GM18868 (cell line): ENCODE data around the gene OLFML2B.

Source experiments
- ATAC-seq: cut with Tn5 transposase; IDR thresholded peaks from one replicate; pipeline ENCODE4 v1.9.1; 2021; ENCODE audit warnings: mild to moderate bottlenecking, moderate library complexity; ENCODE audit not compliant: unreplicated experiment

OLFML2B gene

GRCh38 chr1:161981735-161982506 is 41.7 kb downstream of the OLFML2B start:
- ATAC-seq = no peak

DNA sequence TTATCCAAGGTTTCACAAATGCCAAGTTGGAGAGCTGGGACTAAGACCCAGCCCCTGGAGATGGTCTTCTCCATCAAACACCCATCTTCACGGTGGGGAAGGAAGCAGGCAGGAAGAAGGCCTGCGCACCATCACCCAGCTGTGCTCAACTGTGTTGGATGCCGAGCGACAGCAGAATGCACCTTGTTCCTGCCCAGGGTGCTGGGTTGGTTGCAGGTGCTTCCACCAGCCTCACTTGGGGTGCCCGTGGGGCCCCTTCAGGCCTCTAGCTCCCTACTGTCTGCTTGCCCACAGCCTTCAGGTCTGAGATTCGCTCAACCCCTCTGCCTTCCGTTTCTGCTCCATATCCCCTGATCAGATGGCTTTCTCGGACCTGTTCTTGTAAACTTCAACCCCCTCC is 42.5 kb downstream of the OLFML2B start:
- ATAC-seq = no peak

DNA sequence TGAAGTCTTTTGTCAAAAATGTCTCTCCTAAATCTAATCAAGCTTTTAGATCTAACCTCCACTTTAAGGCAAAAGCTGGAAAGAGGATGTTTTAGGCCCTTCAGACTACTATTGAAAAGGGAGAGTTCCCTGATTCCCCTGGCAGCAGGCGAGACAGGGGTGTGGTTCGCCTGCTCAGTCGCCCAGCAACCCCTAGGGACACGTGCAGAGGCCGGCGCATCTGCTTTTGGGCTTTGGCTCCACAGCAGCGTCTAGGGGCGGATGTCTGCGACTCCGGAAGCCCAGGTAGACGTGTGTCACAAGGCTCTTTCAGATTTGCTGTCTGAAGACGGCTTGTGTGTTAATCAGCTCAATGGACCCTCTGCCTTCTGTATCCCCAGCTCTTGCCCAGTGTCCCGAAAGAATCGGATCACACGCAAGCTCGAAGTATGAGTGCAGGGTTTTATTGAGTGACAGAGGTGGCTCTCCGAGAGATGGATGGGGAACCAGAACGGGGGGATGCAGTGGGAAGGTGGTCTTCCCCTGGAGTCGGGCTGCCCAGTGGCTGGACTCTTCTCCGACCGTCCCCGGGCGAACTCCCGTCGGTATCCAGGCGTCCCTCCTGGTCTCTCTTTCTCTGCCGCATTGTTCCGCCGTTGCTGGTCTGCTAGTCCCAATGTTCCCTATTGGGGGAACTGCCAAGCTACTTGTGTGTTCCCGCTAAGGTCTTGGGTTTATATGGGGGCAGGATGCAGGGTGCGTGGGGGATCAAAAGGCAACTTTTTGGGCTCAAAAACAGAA is 45.5 kb downstream of the OLFML2B start:
- no peak for ATAC-seq

DNA sequence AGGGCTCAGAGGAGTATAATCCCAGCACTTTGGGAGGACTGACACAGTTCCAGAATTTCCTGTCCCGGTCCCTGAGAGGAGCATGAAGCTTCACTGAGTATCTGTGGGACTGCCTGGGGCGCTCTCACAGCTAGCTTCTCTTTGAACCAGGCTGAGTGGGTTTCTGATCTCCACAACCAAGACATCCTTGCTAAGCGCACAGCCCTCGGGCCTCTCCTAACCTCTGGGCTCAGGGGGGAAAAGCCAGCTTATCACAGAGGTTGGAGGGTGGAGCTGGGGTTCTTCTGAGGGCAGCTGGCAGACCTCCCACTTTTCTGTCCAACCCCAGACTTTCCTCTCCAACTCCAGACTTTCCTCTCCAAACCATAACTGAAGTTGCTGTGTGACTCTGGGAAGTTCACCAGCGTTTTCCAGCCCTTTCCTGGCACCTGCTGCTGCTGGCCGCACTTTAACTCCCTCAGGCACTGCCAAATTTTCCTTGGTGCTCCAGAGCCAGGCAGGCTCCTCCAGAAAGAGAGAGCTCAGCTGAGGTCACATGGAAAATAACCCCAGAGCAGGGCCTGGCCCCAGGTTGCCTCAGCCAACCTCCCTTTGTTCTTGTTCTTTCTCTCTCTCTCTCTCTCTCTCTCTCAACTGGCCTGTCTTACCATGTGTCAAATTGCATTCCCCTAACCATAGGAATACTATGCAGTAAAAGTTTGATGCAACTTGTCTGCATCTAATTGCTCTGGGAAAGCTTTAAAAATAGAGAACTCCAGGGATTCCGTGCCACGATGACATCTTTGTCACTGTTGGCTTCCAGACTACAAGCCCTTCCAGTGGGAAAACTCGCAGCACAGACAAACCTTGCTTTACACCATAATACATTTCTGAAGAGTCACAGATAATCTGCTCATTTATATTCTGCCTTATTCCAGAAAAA is 49.5 kb downstream of the OLFML2B start:
- no peak for ATAC-seq

- no peak for ATAC-seq
Observed at GRCh38 chr1:161972828-161973227, 50.8 kb downstream of the OLFML2B start.

- ATAC-seq = no peak
Observed at GRCh38 chr1:161970633-161971032, 53.0 kb downstream of the OLFML2B start.

DNA sequence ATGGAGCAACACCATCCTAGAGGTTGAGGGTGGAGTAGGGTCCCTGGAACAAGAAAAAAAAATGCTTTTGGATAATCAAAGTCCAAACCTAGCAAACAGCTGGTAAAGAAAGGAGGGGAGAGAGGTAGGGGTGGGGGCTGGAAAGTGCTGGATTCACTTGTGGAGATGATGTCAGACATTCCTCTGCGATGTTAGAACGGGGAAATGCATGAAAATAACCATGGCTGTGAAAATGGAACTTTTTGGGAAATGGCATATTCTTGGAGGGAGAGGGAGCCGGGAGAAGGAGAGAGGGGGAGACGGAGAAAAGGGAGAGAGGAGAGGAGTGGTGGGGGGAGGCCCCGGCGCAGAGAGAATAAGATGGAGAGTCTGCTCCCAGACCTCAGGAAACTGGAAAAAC is 53.6 kb downstream of the OLFML2B start:
- ATAC-seq = no peak

- ATAC-seq = no peak
Observed at GRCh38 chr1:161966067-161966466, 57.6 kb downstream of the OLFML2B start.

- ATAC-seq = peak; percentile 97
Observed at GRCh38 chr1:161962091-161962887, 61.4 kb downstream of the OLFML2B start.

GRCh38 chr1:161958425-161958824 is 65.2 kb downstream of the OLFML2B start:
- ATAC-seq = no peak

DNA sequence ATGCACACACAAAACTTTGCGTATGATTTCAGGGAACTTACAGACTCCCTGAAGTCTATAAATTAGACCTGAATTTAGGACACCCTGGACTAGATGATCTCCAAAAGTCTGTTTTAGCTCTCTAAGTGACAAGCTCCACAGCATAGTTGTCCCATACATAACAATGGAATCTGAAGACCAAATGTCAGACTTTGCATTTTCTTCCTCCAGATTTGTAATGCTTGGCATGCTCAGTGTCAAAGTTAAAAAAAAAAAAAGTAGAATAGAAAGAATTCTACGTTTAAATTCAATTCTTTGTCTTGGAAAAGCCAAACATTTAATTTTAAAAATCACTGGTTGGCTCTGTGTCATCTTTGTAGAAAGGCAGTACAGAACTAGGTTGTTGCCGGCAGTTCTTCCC is 66.7 kb downstream of the OLFML2B start:
- no peak for ATAC-seq

DNA sequence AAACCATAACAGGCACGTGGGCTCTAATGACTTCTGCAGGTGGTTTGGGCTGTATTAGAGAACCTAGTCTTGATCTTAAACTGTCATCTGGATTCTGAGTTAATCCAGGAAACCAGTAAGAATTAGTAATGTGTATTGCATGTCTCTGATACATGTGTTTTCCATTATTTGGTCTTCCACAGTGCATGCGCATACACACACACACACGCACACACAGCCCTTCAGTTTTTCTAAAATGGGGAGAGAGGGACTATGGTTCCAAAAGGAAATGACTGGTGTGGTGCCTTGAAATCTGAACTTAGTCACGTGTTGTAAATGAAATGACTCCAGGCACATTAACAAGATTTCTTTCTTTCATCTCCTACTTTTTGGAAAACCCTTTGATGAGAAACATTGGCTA is 67.6 kb downstream of the OLFML2B start:
- ATAC-seq = no peak

DNA sequence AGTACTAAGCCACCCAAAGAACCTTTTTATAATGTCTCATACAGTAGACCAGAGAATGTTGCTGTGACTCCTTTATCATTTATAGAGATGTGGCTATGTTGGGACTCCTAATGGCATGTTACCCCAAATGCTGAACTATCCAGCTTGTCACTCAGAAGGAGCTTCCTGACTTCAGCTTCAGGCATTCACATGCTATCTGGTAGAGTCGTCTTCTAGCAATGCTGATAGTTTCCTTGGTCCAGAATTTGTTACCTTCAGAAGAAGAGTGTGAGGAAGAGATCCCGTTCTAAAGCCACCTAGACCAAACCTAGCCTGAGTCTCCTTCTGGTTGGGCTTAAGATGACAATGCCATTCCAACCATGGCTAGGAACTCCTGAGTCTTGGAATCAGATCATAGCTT is 68.1 kb downstream of the OLFML2B start:
- no peak for ATAC-seq

DNA sequence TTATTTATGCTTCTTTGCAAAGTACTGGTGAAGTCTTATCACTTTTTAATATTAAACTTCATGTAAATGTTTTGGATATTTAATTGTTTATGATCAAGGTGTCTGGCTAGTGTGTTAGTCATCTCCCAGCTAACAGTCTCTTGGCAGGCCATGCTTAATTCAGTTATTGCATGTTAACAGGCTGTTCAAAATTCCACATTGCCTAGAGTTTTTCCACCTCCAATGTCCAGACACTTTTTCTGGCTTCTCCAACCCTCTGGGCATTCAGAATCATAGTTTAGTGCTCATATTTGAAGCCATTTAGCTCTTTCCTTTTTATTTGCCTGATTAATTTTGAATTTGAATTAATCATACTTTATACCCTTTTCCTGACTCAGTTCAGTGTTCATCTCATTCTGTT is 69.2 kb downstream of the OLFML2B start:
- ATAC-seq = no peak

GRCh38 chr1:161954050-161954449 is 69.6 kb downstream of the OLFML2B start:
- ATAC-seq = no peak

GRCh38 chr1:161953256-161953920 is 70.3 kb downstream of the OLFML2B start:
- no peak for ATAC-seq

DNA sequence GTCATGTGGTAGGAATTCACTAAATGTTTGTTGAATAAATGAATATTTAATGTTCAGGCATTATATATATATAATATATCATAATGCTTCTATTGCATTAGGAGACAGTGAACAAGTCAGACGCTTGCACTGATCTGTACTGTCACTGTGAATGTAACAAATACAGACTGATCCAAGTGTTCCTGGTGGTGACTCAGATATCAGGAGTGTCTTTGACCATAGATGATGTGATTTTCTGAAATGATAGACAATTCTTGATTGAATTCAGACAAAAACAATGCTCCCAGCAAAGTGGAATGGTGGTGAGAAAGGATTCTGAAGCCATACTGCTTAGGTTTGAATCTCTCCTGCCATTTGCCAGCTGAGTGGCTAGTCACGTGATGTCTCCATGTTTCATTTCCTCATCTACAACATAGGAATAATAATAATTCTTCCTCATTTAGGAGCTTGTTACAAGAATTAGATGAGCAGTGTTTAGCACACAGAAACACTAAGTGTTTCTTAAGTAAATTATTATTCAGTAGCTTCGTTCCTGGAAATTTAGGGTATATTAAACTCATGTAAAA is 71.0 kb downstream of the OLFML2B start:
- ATAC-seq = no peak

DNA sequence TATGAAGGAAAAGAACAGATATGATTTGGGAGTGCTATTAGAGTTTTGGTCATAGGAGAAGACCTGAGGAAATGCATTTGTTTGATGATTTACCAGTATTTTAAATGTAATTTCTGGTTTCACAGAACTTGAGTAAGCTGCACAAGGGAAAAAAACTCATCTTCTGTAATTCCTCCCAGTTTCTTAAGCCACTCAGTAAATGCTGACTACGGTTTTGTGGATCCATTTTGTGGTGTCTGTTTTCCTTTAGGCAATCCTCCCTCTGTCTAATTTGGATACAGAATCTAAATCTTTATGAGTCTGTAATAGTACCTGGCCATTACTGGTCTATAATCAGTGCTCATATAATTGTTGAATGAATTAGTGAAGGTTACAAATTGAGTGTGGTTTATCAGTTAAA is 72.0 kb downstream of the OLFML2B start:
- ATAC-seq = no peak

DNA sequence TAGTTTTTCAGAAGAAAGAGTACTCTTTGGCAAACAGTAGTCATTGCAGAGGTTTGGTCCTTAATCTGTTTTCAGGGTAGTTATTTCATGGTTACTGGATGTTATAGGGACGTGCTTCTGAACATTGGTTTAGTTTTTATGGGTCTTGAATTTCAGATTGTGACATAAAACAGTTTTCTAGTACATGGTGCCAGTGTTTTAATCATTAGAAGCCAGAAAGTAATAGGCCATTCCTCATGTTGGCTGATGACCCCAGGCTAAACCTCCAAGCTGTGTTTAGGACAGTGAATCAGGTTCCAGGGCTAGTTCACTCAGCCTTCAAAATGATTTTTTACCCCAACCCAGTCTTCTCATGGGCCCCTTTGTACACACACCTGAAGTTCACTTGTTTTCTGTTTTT is 73.3 kb downstream of the OLFML2B start:
- ATAC-seq = no peak

DNA sequence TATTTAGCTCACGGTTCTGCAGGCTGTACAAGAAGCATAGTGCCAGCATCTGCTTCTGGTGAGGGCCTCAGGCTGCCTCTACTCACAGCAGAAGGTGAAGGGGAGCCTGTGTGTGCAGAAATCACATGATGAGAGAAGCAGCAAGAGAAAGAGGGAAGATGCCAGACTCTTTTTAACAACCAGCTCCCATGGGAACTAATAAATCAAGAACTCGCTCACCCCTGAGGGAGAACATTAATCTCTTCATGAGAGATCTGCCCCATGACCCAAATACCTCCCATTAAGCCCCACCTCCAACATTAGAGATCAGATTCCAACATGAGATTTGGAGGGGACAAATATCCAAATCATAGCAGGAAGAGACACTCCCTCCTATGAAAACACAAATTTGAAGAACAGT is 74.1 kb downstream of the OLFML2B start:
- no peak for ATAC-seq
